HG02678 (cell line): Measurements from ENCODE around the gene PPP2R5A.

Source experiments
- ATAC-seq: cut with Tn5 transposase; IDR thresholded peaks from one replicate; pipeline ENCODE4 v1.9.1; 2021; ENCODE audit warnings: mild to moderate bottlenecking, moderate library complexity; ENCODE audit not compliant: unreplicated experiment

The PPP2R5A gene

DNA sequence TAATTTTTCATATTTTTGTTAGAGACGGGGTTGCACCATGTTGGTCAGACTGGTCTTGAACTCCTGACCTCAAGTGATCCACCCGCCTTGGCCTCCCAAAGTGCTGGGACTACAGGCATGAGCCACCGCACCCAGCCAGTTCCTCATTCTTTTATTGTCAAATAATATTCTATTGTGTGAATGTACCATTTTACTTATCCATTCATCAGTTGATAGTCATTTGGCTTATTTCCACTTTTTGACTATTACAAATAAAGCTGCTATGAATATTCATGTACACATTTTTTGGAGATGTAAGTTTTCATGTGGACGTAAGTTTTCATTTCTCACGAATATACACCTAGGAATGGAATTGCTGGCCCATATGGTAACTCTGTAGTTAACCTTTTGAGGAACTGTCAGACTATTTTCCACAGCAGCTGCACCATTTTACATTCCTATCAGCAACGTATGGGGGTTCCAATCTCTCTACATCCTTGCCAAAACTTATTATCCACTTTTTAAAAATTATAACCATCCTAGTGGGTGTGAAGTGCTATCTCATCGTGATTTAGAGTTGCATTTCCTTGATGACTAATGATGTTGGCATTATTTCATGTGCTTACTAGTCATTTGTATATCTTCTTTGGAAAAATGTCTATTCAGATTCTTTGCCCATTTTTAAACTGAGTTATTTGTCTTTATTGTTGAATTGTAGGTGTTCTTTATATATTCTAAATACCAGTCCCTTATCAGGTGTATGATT lies 116.8 kb downstream of the PPP2R5A start:
- ATAC-seq: no peak

DNA sequence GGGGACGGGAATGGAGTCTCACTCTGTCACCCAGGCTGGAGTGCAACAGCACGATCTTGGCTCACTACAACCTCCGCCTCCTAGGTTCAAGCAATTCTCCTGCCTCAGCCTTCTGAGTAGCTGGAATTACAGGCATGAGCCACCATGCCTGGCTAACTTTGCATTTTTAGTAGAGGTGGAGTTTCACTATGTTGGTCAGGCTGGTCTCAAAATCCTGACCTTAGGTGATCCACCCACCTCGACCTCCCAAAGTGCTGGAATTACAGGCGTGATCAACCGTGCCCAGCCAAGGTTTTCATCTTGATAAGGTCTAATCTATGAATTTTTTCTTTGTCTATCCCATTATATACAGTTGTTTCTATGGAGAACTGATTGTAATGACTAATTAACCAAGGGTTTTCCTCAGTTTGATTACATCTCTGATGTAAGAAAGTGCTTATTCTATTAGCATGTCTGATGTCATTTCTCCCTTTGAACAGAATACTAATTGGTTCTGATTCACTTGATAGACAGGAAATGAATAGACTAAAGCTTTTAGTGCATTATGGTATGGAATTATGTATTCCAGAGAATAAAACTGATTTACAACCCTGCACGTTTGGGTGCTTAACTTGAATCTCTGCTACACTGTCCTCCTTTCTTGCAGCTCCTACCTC lies 117.6 kb downstream of the PPP2R5A start:
- no peak for ATAC-seq

DNA sequence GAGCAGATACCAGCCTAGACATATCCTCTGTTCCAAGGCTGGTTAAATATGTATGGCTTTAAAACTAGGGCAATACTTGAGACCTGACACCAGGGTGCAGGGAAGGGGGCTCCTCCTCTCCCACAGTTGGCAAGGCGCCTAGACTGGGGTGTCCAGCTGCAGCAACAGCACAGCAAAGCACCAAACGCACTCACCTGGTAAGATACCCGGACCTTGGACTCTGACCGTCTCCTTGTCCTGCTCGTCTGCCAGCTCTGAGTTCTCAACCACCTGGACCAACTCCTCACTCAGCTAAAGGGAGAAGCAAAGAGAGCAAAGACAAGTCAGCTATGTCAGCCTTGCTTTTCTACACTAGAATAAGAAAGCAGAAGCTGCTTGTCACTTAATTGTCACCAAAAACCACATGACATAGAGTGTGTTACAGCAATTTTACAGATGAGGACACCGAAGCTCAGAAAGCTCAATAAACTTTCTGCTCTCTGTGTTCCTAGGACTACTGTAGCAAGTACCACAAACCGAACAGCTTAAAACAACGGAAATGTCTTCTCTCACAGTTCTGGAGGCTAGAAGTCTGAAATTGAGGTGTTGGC lies 125.1 kb downstream of the PPP2R5A start:
- ATAC-seq: no peak
